ENCODE measurements around the gene PLEKHM3.

Gene PLEKHM3

DNA sequence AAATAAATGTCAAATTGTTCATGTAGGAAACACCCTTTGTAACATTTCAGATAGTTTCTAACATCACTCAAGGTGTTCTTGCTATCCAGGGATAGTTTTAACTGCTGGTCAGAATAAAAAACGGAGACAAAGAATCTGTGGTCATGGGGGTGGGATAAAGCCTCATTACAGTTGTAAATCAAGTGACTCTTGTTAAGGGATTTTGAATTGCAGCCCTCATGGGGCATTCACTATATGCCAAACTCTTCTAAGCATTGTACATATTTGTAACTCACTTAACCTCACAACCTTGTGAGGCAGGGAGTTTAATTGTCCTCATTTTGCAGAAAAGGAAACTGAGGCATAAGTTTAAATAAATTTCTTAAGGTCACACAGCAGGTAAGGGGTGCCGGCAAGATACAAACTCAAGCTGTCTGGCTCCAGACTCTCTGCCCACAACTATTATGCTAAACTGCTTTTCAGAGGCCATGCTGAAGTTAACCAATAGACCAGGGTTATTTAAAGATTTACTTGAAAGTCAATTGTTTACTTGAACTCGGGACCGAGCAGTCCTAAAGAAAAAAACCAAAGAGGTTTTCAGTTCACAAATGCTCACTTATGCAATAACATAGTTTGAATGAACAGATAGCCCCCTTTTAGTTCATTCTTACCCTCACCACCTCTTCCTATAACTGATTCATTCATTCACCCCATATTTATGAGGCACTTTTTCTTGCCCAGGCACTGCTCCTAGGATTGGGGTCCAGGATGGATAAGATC, 134.1 kb downstream of the PLEKHM3 start:
- Histone ChIP-seq H3K4me3 (replicated peaks; ENCODE audit: insufficient read depth, low read length) (no peak overlapping the region), H3K27me3 (ENCODE audit: insufficient read depth, poor library complexity, severe bottlenecking) (no peaks in the 10 kb centered on the region), H3K27ac (replicated peaks) (no peak overlapping the region)
- no peak for DNase-seq (ENCODE audit: low read depth in 1 of 2, low spot score in 1 of 2)
- TF ChIP-seq, protein P1, sequence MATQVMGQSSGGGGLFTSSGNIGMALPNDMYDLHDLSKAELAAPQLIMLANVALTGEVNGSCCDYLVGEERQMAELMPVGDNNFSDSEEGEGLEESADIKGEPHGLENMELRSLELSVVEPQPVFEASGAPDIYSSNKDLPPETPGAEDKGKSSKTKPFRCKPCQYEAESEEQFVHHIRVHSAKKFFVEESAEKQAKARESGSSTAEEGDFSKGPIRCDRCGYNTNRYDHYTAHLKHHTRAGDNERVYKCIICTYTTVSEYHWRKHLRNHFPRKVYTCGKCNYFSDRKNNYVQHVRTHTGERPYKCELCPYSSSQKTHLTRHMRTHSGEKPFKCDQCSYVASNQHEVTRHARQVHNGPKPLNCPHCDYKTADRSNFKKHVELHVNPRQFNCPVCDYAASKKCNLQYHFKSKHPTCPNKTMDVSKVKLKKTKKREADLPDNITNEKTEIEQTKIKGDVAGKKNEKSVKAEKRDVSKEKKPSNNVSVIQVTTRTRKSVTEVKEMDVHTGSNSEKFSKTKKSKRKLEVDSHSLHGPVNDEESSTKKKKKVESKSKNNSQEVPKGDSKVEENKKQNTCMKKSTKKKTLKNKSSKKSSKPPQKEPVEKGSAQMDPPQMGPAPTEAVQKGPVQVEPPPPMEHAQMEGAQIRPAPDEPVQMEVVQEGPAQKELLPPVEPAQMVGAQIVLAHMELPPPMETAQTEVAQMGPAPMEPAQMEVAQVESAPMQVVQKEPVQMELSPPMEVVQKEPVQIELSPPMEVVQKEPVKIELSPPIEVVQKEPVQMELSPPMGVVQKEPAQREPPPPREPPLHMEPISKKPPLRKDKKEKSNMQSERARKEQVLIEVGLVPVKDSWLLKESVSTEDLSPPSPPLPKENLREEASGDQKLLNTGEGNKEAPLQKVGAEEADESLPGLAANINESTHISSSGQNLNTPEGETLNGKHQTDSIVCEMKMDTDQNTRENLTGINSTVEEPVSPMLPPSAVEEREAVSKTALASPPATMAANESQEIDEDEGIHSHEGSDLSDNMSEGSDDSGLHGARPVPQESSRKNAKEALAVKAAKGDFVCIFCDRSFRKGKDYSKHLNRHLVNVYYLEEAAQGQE (IDR thresholded peaks at IDR 0.05; ENCODE audit: insufficient replicate concordance, low read depth): no peak
- TF ChIP-seq, protein P2, sequence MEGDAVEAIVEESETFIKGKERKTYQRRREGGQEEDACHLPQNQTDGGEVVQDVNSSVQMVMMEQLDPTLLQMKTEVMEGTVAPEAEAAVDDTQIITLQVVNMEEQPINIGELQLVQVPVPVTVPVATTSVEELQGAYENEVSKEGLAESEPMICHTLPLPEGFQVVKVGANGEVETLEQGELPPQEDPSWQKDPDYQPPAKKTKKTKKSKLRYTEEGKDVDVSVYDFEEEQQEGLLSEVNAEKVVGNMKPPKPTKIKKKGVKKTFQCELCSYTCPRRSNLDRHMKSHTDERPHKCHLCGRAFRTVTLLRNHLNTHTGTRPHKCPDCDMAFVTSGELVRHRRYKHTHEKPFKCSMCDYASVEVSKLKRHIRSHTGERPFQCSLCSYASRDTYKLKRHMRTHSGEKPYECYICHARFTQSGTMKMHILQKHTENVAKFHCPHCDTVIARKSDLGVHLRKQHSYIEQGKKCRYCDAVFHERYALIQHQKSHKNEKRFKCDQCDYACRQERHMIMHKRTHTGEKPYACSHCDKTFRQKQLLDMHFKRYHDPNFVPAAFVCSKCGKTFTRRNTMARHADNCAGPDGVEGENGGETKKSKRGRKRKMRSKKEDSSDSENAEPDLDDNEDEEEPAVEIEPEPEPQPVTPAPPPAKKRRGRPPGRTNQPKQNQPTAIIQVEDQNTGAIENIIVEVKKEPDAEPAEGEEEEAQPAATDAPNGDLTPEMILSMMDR (IDR thresholded peaks at IDR 0.05; ENCODE audit: insufficient read depth, low read length): no peak
- TF ChIP-seq GABPA (IDR thresholded peaks at IDR 0.05; ENCODE audit: low read depth) (no peak), POLR2AphosphoS5 (IDR thresholded peaks at IDR 0.05; ENCODE audit: low read depth) (no peak), SPI1 (IDR thresholded peaks at IDR 0.05; ENCODE audit: borderline replicate concordance, low read depth) (no peak)

DNA sequence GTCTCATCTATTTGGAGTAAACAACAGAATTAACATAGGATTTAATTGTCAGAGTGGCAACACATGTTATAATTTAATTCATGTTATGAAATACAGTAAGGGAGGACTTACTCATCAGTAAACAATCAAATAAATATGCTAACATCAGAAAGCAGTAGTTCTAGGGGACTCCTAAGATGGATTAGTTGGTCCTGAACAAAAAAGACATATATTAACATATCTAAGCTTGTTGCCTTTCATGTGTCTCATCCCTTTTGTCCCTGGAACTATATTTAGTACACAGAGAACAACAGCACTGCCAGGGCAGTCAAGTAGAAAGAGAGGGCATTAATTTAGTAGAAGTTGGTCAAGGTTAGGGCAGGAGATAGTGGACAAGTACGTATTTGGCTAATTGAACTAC, 137.8 kb downstream of the PLEKHM3 start:
- no peak for DNase-seq (ENCODE audit: low read depth in 1 of 2, low spot score in 1 of 2)
- H3K27me3 ChIP-seq (ENCODE audit: insufficient read depth, poor library complexity, severe bottlenecking): no peaks in the 10 kb centered on the region
- H3K4me3 ChIP-seq (replicated peaks; ENCODE audit: insufficient read depth, low read length): no peak overlapping the region
- H3K27ac ChIP-seq (replicated peaks): no peak overlapping the region
- TF ChIP-seq, protein P1 (IDR thresholded peaks at IDR 0.05; ENCODE audit: insufficient replicate concordance, low read depth): no peak
- TF ChIP-seq, protein P2 (IDR thresholded peaks at IDR 0.05; ENCODE audit: insufficient read depth, low read length): no peak
- no peak for TF ChIP-seq GABPA (IDR thresholded peaks at IDR 0.05; ENCODE audit: low read depth)
- TF ChIP-seq SPI1 (IDR thresholded peaks at IDR 0.05; ENCODE audit: borderline replicate concordance, low read depth): no peak
- TF ChIP-seq POLR2AphosphoS5 (IDR thresholded peaks at IDR 0.05; ENCODE audit: low read depth): no peak

DNA sequence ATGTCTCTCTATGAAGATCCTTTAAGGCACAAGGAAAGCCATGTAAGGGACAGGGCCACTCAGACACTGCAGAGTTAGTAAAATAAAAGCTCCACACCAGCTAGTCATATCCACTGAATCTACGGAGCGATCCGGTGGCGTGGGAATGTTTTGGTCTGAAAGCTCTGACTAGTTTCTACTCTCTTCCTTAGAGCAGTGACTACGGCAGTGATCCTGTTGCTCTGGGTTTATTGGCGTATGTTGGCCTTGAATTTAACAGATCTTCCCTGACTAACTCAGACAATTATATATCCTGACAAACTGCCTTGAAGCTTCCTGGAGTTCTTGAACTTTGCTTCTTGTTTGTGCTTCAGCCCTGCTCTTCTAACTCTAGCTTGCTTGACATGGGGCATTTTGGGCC, 140.3 kb downstream of the PLEKHM3 start:
- Histone ChIP-seq H3K27me3 (ENCODE audit: insufficient read depth, poor library complexity, severe bottlenecking) (no peaks in the 10 kb centered on the region), H3K4me3 (replicated peaks; ENCODE audit: insufficient read depth, low read length) (no peak overlapping the region), H3K27ac (replicated peaks) (no peak overlapping the region)
- TF ChIP-seq, protein P1 (IDR thresholded peaks at IDR 0.05; ENCODE audit: insufficient replicate concordance, low read depth): no peak
- no peak for TF ChIP-seq SPI1 (IDR thresholded peaks at IDR 0.05; ENCODE audit: borderline replicate concordance, low read depth)
- TF ChIP-seq, protein P2 (IDR thresholded peaks at IDR 0.05; ENCODE audit: insufficient read depth, low read length): no peak
- TF ChIP-seq POLR2AphosphoS5 (IDR thresholded peaks at IDR 0.05; ENCODE audit: low read depth): no peak
- TF ChIP-seq GABPA (IDR thresholded peaks at IDR 0.05; ENCODE audit: low read depth): no peak
- no peak for DNase-seq (ENCODE audit: low read depth in 1 of 2, low spot score in 1 of 2)
